Body of pancreas (tissue), 4 donors: ENCODE results near the gene IRX5.

Source experiments
- POLR2A ChIP-seq, 3 donors: fragments of 450-650 bp; IDR thresholded peaks; one replicate each; pipeline ENCODE4 v1.6.1; 2016; ENCODE audit warnings: antibody characterized with exemption in 3 of 3, mild to moderate bottlenecking in 2 of 3
- TF ChIP-seq, protein P1 (sequence below), 7 experiments: fragments of 450-650 bp in 4 of 7; fragments of 200-600 bp in 3 of 7; sonication (generic) in 3 of 7; IDR thresholded peaks; one replicate each; pipeline ENCODE4 v1.5.1; 2016 to 2019; ENCODE audit warnings: antibody characterized with exemption in 7 of 7

DNA sequence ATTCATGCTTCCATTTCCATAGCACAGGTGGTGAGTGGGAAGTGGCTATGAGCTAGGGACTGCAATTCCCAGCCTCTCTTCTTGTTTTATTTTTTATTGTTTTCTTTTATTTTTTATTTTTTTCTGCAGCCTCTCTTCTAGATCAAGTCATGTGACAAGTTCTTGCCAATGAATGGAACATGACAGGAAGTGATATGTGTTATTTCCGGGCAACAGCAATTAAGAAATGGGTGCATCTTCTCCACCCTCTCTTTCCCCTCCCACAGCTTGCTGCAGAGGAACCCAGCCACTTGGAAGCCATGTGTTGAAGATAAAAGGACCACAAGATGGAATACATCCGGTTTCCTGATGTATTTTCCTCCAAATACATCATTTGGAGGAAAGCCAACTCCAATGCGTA is 23.6 kb downstream of the IRX5 start:
- TF ChIP-seq, protein P1, sequence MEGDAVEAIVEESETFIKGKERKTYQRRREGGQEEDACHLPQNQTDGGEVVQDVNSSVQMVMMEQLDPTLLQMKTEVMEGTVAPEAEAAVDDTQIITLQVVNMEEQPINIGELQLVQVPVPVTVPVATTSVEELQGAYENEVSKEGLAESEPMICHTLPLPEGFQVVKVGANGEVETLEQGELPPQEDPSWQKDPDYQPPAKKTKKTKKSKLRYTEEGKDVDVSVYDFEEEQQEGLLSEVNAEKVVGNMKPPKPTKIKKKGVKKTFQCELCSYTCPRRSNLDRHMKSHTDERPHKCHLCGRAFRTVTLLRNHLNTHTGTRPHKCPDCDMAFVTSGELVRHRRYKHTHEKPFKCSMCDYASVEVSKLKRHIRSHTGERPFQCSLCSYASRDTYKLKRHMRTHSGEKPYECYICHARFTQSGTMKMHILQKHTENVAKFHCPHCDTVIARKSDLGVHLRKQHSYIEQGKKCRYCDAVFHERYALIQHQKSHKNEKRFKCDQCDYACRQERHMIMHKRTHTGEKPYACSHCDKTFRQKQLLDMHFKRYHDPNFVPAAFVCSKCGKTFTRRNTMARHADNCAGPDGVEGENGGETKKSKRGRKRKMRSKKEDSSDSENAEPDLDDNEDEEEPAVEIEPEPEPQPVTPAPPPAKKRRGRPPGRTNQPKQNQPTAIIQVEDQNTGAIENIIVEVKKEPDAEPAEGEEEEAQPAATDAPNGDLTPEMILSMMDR (IDR thresholded peaks at IDR 0.05): no peak
- no peak for TF ChIP-seq POLR2A (IDR thresholded peaks at IDR 0.05)
